NCI-H187 treated with DMSO at 0.1 percent for 48 hours (cell line): ENCODE data around the gene CYP26B1.

Source experiments
- DNase-seq: peaks from one replicate; lab custom pipeline; 2025; lab: John Stamatoyannopoulos, UW

Gene CYP26B1

GRCh38 chr2:72082021-72082601 lies 65.6 kb downstream of the CYP26B1 start:
- DNase-seq: no peak

- no peak for DNase-seq
Measured at GRCh38 chr2:72081451-72081850, 66.2 kb downstream of the CYP26B1 start.

GRCh38 chr2:72080286-72081145 lies 67.1 kb downstream of the CYP26B1 start:
- DNase-seq: no peak
